ENCODE results near the gene PIH1D1. TPM values are rescaled to one million over a fixed set of nuclear protein-coding genes. Genes with fewer than 3 reads are reported as not detected.

PIH1D1 gene
- total RNA-seq, 4 donors from 2014 or later, result 82.0 to 124 (median 104) TPM

- peak overlapping the region; percentile 95 for H3K27ac ChIP-seq
Observed at GRCh38 chr19:49496574-49497008, 45.0 kb upstream of the PIH1D1 start.

GRCh38 chr19:49492573-49493405 lies 41.2 kb upstream of the PIH1D1 start:
- TF ChIP-seq CTCF (IDR thresholded peaks at IDR 0.05) (no peak), POLR2A (IDR thresholded peaks at IDR 0.05) (no peak), POLR2AphosphoS5 (IDR thresholded peaks at IDR 0.05) (no peak), EP300 (IDR thresholded peaks at IDR 0.05) (no peak)
- no peak overlapping the region for H3K4me3 ChIP-seq
- WGBS, result 70% methylated on average over 12 of the region's 12 CpGs
- H3K27ac ChIP-seq, result no peak overlapping the region
- H3K9me3 ChIP-seq, result no peaks in the 10 kb centered on the region
- H3K27me3 ChIP-seq, result no peaks in the 10 kb centered on the region
- DNase-seq (ENCODE audit: low spot score in 2 of 2), result no peak
- H3K4me1 ChIP-seq, result peaks cover 43% of the 10 kb centered on the region
- peaks cover 44% of the 10 kb centered on the region for H3K36me3 ChIP-seq

More at GRCh38 chr19:49496574-49497008, 45.0 kb upstream of the PIH1D1 start:
- H3K4me1 ChIP-seq, result peaks cover 52% of the 10 kb centered on the region
- no peak for DNase-seq (ENCODE audit: low spot score in 2 of 2)
- TF ChIP-seq CTCF (IDR thresholded peaks at IDR 0.05) (no peak), EP300 (IDR thresholded peaks at IDR 0.05) (no peak), POLR2AphosphoS5 (IDR thresholded peaks at IDR 0.05) (no peak), POLR2A (IDR thresholded peaks at IDR 0.05) (no peak)
- 0% methylated on average over 11 of the region's 11 CpGs for WGBS
- H3K27me3 ChIP-seq, result no peaks in the 10 kb centered on the region
- H3K9me3 ChIP-seq, result no peaks in the 10 kb centered on the region
- peak overlapping the region; percentile 75 for H3K4me3 ChIP-seq
- peaks cover 42% of the 10 kb centered on the region for H3K36me3 ChIP-seq

GRCh38 chr19:49491804-49492572 lies 40.4 kb upstream of the PIH1D1 start:
- 63% methylated on average over 7 of the region's 7 CpGs for WGBS
- peaks cover 36% of the 10 kb centered on the region for H3K4me1 ChIP-seq
- H3K27ac ChIP-seq, result no peak overlapping the region
- no peak overlapping the region for H3K4me3 ChIP-seq
- DNase-seq (ENCODE audit: low spot score in 2 of 2), result no peak
- TF ChIP-seq CTCF (IDR thresholded peaks at IDR 0.05) (no peak), EP300 (IDR thresholded peaks at IDR 0.05) (no peak), POLR2A (IDR thresholded peaks at IDR 0.05) (no peak), POLR2AphosphoS5 (IDR thresholded peaks at IDR 0.05) (no peak)
- H3K9me3 ChIP-seq, result no peaks in the 10 kb centered on the region
- H3K36me3 ChIP-seq, result peaks cover 38% of the 10 kb centered on the region
- no peaks in the 10 kb centered on the region for H3K27me3 ChIP-seq

- Histone ChIP-seq H3K4me3 (no peak overlapping the region), H3K9me3 (no peaks in the 10 kb centered on the region), H3K4me1 (peaks cover 36% of the 10 kb centered on the region), H3K27me3 (no peaks in the 10 kb centered on the region), H3K27ac (no peak overlapping the region), H3K36me3 (peaks cover 38% of the 10 kb centered on the region)
- DNase-seq (ENCODE audit: low spot score in 2 of 2), result no peak
- 72% methylated on average over 16 of the region's 17 CpGs for WGBS
- TF ChIP-seq POLR2A (IDR thresholded peaks at IDR 0.05) (no peak), CTCF (IDR thresholded peaks at IDR 0.05) (no peak), POLR2AphosphoS5 (IDR thresholded peaks at IDR 0.05) (no peak), EP300 (IDR thresholded peaks at IDR 0.05) (no peak)
Observed at GRCh38 chr19:49491030-49491803, 39.6 kb upstream of the PIH1D1 start.

Data from suprapubic skin (tissue), 4 donors.